GM20000 (cell line): ENCODE measurements around the gene ABHD12.

Experiments
- DNase-seq: peaks from one replicate; pipeline ENCODE4 v3.0.0; 2012; ENCODE audit warnings: low spot score
- CTCF ChIP-seq: IDR thresholded peaks from 2 replicates; pipeline ENCODE4 v1.5.1; 2012; ENCODE audit warnings: mild to moderate bottlenecking, control low read depth; ENCODE audit errors: extremely low read depth, missing control alignments

ABHD12 gene

GRCh38 chr20:25323496-25324246, 67.0 kb downstream of the ABHD12 start:
- no peak for DNase-seq

GRCh38 chr20:25321991-25322390, 68.6 kb downstream of the ABHD12 start:
- no peak for DNase-seq

More at GRCh38 chr20:25323496-25324246, 67.0 kb downstream of the ABHD12 start:
- TF ChIP-seq CTCF = no peak

GRCh38 chr20:25321262-25321831, 69.3 kb downstream of the ABHD12 start:
- no peak for DNase-seq
- no peak for TF ChIP-seq CTCF

More at GRCh38 chr20:25321991-25322390, 68.6 kb downstream of the ABHD12 start:
- no peak for TF ChIP-seq CTCF

- no peak for DNase-seq
- TF ChIP-seq CTCF = no peak
These were observed 70.4 kb downstream of the ABHD12 start for GRCh38 chr20:25320035-25320800.

GRCh38 chr20:25319241-25320034, 71.2 kb downstream of the ABHD12 start:
- TF ChIP-seq CTCF = no peak
- DNase-seq = no peak

GRCh38 chr20:25318471-25319240, 72.0 kb downstream of the ABHD12 start:
- no peak for TF ChIP-seq CTCF
- peak; percentile 89 for DNase-seq
